HG03354 (cell line): ENCODE measurements around the gene C11orf42.

Source experiments
- ATAC-seq: cut with Tn5 transposase; IDR thresholded peaks from one replicate; pipeline ENCODE4 v1.9.1; 2021; ENCODE audit warnings: mild to moderate bottlenecking; ENCODE audit not compliant: unreplicated experiment, poor library complexity, severe bottlenecking

C11orf42 gene, protein sequence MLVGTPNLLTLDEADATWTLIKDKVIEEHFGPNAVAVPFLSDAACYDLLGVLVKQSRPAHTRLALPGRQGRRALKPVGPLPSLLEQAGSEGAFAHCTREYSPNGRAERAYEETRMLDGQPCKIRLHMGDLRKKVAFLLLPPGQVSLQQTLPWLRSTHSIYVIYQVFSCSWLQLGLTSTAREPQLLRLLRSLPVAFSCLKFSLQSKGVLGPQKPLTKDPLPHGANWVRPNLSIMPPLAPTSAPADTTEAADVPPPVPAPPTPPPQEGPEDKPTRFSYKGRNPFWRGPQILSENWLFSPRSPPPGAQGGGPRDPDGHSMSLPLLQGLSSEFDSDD

DNA sequence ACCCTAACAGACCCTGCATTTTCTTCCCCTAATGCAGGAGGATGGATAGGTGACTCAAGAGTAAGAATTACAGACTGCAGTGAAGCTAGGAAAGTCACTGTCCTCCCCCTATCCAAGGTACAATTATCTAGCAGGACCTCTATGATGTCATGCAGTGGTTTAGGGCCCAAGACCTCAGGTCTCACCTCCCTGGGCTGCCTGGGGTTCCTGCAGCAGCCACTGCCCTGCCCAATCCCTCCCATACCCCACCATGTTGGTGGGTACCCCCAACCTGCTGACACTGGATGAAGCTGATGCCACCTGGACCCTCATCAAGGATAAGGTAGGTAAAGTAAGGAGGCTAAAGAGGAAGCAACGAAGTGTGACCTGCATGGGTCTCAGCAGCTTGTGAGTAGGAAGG, at the start of gene C11orf42:
TSS of gene C11orf42 (plus strand) at position 192 of the 400 bp plus-strand sequence. CDS start at position 251, 59 bp downstream.
- no peak for ATAC-seq

DNA sequence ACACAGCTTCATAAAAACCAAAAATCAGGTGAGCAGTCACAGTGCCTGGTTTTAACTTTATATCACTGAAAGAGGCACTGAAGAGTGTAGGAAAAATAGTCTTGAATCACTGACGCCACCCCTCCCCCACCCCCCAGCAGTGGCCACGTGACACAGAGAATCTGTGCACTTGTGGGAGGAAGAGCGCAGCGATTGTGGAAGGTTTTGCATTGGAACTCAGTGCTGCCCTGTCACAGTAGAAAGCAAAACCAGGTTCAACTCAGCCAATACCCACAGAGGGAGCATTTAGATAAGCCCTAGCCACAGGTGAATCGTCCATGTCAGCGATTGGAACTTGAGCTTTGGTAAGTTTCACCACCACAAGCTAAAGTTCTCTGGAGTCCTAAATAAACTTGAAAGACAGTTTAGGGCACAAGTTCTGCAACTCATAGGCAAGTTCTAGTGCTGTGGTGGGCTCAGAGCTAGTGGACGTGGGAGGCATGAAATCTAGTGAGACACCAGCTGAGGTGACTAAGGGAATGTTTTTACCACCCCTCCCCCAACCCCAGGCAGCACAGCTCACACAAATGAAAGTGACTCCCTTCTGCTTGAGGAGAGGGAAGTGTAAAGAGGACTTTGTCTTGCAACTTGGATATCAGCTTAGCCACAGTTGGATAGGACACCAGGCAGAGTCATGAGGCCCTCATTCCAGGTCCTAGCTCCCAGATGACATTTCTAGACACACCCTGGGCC, 48.6 kb upstream of the C11orf42 start:
- ATAC-seq = no peak

DNA sequence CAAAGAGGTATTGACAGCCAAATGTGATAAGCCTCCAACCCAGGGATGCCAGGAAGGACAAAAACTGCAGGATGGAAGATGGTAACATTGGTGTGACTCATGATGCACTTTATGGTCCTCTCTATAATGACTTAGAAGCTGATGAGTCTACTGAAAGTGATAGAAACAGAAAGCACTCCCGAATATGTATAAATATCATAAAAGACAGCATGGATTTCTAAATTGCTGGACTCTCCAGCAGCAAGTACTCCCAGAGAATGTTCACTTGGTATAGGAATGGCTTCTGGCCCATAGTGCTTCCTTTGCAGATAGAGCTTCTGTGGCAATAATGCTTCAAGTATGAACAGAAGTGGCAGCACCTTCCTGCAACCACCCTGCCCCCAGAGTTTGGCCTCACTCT, 35.1 kb upstream of the C11orf42 start, which contains the start of gene OR52B2:
TSS of gene OR52B2 (minus strand) at position 101 of the 400 bp plus-strand sequence. CDS start at position 101, 0 bp downstream.
- ATAC-seq = no peak

DNA sequence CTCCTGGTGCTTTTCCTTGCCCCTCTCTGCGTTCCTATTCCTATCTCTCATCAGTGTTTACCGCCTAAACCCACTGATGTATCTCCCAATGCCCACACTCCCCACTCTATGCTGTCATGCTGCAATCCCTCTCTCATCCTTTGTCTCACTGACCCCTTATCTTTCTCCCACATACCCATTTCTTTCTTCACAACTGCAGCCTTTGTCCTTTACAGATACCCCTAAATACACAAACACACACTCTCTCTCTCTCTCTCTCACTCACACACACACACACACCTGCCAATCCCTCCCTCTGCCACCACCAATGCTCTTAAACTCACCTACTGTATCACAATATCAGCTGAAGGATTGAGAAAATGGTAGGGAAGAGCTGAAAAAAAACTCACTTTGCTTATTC, 29.9 kb upstream of the C11orf42 start:
- no peak for ATAC-seq

DNA sequence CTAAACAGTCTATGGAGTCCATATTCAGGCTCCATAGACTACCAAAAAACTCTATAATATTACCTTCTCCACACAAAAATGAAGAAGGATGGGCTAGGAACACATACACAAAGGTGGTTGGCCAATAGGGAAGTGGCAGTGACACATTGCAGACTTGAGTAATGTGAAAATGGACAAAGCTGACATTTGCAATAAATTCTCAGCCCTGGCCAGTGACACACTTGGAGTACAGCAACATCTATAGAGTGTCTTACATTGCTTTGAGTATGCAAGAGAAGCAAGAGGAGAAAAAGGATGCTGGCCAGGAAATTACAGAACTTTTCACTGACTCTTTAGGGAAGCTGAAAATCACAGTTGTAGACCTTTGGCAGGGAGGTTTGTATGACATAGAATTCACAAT, 13.6 kb upstream of the C11orf42 start:
- no peak for ATAC-seq

DNA sequence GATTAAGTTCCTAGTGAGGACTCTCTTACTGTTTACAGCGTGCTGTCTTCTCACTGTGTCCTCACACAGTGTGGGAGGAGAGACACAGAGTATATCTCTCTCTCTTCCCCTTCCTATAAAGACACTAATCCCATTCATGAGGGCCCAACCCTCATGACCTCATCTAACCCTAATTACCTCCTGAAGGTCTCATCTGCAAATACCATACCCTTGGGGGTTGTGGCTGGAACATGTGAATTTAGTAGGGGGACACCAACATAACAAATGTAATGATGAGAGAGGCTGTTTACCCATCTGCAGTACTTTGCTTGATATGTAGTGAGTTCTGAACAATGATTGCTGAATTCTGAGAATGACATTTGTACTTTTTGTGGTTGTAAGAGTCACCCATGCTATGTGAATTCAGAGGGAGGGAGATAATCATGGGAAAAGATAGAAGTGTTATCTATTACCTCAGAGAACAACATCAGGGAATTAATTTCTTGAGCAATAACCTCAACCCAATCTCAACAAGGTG, 11.2 kb upstream of the C11orf42 start:
- ATAC-seq = no peak

DNA sequence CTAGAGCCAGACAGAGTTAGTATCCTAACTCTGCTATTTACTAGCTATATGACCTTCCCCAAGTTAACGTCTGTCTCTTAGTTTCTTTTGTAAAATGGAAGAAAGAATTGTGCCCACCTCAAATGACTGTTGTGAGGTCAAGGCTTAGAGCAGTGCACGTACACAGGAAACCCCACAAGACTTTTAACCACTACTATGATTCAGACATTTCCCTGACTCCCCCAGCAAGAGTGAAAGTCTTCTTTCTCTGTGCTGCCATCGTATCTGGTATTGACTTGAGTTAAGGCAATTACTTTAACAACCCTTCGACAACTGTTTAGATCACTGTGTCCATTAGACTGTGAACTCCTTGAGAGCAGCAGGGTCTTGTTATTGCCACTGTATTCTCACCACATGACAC, 9.0 kb upstream of the C11orf42 start:
- ATAC-seq = no peak

DNA sequence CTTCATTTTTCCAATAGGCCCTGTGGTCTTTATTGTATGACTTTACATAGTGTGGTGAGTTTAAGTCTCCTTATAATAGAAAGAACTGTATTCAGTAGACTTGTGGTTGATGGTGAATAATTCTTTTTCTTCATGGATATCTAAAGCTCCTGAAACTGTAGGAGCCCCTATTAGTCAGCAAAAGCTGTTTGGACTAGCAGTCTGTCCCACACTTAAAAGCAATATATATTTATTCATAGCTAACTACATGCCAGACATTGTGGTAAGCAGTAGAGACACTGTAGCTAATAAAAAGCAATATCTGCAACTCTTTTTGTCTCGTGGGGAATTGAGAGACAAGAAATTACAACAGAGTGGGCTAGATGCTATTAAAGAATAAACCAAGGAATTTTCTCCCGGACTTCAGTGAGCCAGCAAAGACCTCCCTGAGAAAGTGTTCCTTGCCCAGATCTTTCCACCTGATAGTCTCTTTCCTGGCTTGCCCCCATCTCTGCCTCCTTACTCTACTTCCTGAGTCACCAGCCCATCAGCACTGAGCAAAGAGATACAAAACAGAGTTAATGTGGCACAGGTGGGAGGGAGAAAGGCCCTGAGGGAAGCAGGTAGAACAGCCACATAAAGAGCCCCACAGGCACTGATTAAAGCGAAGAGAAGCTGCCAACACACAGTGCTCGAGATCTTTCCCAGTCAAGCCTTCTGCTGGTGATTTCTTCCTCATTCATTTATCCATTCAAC, 7.7 kb upstream of the C11orf42 start:
- no peak for ATAC-seq

DNA sequence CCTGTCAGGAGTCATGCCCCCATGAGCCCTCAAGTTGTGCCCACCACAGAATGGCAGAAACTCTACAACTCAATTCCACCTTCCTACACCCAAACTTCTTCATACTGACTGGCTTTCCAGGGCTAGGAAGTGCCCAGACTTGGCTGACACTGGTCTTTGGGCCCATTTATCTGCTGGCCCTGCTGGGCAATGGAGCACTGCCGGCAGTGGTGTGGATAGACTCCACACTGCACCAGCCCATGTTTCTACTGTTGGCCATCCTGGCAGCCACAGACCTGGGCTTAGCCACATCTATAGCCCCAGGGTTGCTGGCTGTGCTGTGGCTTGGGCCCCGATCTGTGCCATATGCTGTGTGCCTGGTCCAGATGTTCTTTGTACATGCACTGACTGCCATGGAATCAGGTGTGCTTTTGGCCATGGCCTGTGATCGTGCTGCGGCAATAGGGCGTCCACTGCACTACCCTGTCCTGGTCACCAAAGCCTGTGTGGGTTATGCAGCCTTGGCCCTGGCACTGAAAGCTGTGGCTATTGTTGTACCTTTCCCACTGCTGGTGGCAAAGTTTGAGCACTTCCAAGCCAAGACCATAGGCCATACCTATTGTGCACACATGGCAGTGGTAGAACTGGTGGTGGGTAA, 6.1 kb upstream of the C11orf42 start, which contains the start of gene OR52W1:
TSS of gene OR52W1 (plus strand) at position 51 of the 637 bp plus-strand sequence. CDS start at position 51, 0 bp downstream.
- ATAC-seq = no peak

DNA sequence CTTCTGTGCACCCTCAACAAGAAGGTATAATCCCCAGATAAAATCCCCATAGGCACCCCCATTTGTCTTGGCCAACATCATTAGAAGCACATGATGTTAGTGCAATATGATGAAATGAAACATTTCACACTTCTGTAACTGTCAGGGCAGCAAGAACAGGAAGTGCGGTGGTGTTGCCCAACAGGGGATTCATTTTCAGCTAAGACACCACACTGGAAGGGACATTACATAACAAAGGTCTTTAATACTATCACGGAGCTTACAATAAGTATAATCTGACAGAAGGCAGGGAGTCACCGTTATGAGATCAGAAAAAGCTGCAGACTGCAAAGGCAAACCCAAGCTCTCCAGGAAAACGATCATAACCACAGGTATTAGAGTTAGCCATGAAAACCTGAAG, 4.4 kb upstream of the C11orf42 start:
- ATAC-seq = no peak

DNA sequence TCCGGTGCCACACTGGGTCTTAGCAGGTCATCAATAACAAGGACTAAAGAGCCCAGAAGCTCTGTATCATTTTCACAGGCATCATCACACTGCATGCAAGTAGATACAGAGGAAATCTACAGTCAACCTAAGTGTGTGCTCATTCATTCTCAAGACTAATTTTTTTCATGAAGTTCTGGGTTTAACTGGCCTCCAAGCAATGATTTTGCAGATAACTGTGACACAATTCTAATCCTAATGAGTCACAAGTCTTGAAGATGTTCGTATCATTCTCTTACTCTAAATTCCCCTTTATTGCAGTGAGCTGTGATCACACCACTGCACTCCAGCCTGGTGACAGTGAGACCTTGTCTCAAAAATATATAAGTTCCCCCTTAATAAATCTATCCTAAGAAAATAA, 3.9 kb upstream of the C11orf42 start:
- ATAC-seq = no peak

DNA sequence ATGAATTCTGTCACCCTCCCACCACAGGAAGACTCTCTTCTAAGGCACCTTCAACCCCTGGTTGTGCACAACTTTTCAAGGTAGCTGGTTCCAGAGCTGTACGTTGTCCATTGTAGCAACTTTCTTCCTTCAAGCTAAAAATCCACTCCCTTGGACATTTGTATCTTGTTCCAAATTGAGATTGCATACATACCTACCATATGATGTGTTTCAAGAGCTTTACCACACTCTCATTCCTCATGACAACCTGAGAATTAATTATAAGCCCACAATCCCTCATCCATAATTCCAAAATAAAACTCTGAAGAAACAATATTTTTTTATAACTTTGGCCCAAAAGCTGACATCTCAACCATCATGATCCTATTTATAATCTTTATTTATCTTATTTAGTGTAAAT, 3.3 kb upstream of the C11orf42 start:
- no peak for ATAC-seq

DNA sequence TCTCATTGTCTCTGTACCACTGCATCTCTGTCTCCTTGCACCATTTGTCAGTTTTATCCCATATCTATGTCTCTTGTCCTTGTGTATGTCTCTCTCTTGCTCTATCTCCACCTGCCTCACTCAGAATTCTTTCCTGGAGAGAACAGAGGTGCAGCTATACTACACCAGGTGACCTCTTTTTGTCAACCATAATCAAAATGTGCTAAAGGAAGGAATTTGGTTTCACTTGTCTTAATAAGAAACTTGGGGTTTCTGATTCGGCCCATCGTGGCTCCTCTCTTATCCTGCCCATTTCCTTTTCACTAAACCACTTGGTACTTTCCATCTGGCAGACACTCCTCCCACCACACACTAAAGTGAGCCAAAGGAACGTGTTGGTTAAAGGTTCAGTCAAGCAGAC, 2.0 kb upstream of the C11orf42 start:
- peak; percentile 80 for ATAC-seq

DNA sequence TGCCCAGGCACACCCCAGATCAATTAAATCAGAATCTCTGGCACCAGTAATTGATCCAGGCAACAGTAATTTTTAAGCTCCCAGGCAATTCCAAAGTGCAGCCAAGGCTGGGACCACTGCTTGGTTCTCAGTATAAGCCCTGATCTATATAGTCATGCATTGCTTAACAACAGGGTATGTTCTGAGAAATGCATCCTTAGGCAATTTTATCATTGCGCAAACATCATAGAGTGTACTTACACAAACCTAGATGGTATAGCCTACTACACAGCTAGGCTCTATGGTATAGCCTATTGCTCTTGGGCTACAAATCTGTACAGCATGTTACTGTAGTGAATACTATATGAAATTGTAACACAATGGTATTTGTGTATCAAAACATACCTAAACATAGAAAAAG, 651 bp upstream of the C11orf42 start:
- no peak for ATAC-seq

DNA sequence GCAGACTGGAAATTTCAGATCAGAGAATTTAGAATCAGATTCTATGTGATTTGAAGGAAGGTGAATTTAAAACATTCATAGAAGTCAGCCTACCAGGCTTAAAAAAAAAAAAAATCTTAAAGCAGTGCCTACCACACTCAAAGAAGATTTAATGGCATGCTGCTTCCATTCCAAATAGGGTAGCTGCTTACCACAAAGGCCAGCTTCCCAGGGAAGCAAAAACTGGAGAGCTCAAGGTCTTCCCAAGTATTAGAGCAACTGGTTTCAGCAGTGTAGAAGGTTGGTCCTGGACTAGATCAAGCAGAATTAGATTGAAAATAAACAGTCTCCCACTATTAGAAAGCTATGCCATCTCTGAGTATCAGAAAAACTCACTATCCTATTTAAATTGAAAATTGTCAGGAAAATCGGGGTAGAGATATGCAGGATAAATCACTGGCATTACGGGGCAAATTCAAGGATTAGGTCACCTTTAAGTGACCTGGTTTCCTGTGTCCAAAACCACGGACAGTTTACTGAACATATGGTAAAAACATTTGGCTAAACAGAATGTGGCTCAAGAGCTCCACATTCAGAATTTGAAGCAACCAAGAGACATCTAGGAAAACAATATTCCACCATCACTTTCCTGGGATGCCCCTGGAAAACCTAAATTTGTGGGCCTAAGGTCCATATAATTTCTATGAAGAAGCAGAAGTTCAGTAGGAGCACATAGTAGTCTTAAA, 1.3 kb downstream of the C11orf42 start:
- no peak for ATAC-seq

DNA sequence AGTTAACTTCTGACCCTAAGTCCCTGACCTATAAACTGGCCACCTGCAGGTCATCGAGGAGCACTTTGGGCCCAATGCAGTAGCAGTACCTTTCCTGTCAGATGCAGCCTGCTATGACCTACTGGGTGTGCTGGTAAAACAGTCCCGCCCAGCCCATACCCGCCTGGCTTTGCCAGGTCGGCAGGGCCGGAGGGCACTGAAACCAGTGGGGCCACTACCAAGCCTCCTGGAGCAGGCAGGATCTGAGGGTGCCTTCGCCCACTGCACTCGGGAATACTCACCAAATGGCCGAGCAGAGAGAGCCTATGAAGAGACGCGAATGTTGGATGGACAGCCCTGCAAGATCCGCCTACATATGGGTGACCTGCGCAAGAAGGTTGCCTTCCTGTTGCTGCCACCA, 4.4 kb downstream of the C11orf42 start:
- no peak for ATAC-seq

DNA sequence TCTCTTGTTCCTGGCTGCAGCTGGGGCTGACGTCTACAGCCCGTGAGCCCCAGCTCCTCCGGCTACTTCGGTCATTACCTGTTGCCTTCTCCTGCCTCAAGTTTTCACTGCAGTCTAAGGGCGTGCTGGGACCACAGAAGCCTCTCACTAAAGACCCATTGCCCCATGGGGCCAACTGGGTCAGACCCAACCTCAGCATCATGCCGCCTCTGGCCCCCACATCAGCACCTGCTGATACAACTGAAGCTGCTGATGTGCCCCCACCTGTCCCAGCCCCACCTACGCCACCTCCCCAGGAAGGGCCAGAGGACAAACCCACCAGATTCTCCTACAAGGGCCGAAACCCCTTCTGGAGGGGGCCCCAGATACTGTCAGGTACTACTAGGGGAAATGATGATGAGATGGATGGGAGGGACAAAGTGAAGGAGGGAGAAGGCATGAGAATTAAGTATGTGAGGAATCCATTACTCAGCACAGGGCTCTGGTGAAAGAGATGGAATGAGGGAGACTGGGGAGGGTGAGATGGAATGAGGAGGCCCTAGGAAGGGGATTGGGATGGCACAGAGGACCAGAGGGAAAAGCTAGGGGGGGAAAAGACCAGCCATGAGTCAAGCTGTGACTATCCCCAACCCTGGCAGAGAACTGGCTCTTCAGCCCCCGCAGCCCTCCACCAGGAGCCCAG, 5.1 kb downstream of the C11orf42 start:
- ATAC-seq = no peak

DNA sequence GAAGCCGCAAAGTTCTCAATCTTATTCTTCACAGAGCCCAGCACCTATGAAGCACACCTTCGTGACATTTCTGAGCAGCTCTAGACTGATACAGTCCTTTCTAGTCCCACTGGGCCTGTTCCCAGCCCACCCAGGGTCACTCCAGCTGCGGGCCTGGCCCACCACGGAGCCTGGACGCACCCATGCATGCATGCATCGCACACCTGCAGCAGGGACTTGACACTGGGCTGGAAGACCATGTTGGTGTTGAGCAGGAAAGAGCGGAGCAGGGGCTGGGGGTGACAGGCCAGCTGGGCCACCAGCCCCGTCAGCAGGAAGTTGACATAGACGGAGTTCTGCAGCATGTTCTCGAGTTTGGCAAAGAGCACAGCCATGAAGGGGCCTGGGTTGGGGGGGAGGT, 9.2 kb downstream of the C11orf42 start:
- ATAC-seq = no peak

DNA sequence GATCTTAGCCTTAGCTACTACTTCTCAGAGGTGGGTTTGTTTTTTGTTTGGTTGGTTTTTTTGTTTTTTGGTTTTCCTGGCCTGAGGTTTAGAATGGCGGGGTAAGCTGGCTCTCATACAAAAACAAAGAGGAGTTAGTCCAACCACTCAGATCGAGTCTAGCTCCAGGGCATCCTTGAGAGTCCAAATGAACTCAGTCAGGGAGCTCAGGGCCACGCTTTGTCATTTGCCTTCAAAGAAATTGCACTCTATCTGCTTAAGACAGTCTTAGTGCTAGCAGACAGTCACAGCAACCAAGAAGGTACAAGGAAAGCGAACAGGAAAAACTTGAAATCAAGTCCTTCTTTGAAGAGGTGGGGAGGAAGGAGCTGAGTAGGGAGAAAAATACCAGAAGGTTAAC, 11.1 kb downstream of the C11orf42 start:
- ATAC-seq = no peak
